Endothelial cell of umbilical vein (primary cell): Measurements from ENCODE around the gene CSE1L. TPM values are rescaled to one million over a fixed set of nuclear protein-coding genes. Genes with fewer than 3 reads are reported as not detected.

Source experiments
- BruUV-seq: library from RNA; stranded (reverse); fragments of 400-500 nt; replicated peaks from 2 replicates; lab custom pipeline; 2021; lab: Mats Ljungman, UMichigan
- CTCF ChIA-PET: fragments of 300-600, 350-600 bp; sonication (Branson Sonifier 250); formaldehyde crosslinking; loops from one replicate; lab custom pipeline; 2021; ENCODE audit warnings: antibody characterized with exemption, inconsistent platforms; lab: Charles Lee
- POLR2A ChIA-PET: fragments of 300-600, 350-600 bp; sonication (Branson Sonifier 250); formaldehyde crosslinking; loops from one replicate; lab custom pipeline; 2021; ENCODE audit warnings: antibody characterized with exemption, inconsistent platforms; lab: Charles Lee
- DNase-seq: peaks from one replicate; pipeline ENCODE4 v3.0.0-alpha.2; 2011; ENCODE audit warnings: low read depth, low spot score
- FAIRE-seq: peaks from 2 replicates; lab custom pipeline; 2011; peaks lifted over from hg19 to GRCh38; lab: Jason Lieb, UNC
- H2AFZ ChIP-seq: 2 replicates; pipeline ENCODE4 v1.6.0; 2012; ENCODE audit warnings: low read depth, low read length, control low read depth, inconsistent platforms
- H3K27ac ChIP-seq: 2 replicates; pipeline ENCODE4 v1.5.1; 2011; ENCODE audit warnings: low read depth, mild to moderate bottlenecking, control low read depth, low read length, moderate library complexity; ENCODE audit not compliant: insufficient read depth
- H3K27me3 ChIP-seq, 2 experiments: 2 replicates each; pipeline versions ENCODE4 v1.6.0 to v1.6.1; 2011; ENCODE audit warnings: low read length in 2 of 2, mixed read lengths in 1 of 2; ENCODE audit not compliant: control insufficient read depth in 2 of 2, insufficient read depth in 2 of 2
- H3K36me3 ChIP-seq, 2 experiments: 2 replicates in 1 of 2; 3 replicates in 1 of 2; pipeline ENCODE4 v1.5.1; 2011; ENCODE audit warnings: low read length in 2 of 2, mild to moderate bottlenecking in 1 of 2, moderate library complexity in 1 of 2; ENCODE audit not compliant: control insufficient read depth in 2 of 2, insufficient read depth in 2 of 2; ENCODE audit errors: extremely low read depth in 1 of 2
- H3K4me1 ChIP-seq: 3 replicates; pipeline ENCODE4 v1.5.1; 2011; ENCODE audit warnings: mild to moderate bottlenecking, low read length; ENCODE audit not compliant: control insufficient read depth, insufficient read depth; ENCODE audit errors: extremely low read depth
- H3K4me2 ChIP-seq: 2 replicates; pipeline ENCODE4 v1.6.1; 2011; ENCODE audit warnings: low read length, control low read depth, mixed read lengths; ENCODE audit not compliant: insufficient read depth
- H3K4me3 ChIP-seq, 3 experiments: fragments of 200-600 bp in 1 of 3; sonication (generic), shearing (Covaris generic) in 1 of 3; replicated peaks in 1 of 3; 2 replicates each; pipeline ENCODE4 v1.5.1; 2011 to 2016; ENCODE audit warnings: control low read depth in 3 of 3, low read length in 3 of 3, mild to moderate bottlenecking in 2 of 3, inconsistent platforms in 1 of 3, low read depth in 1 of 3, moderate library complexity in 1 of 3; ENCODE audit not compliant: insufficient read depth in 1 of 3
- H3K79me2 ChIP-seq: 2 replicates; pipeline ENCODE4 v1.6.0; 2012; ENCODE audit warnings: low read length, inconsistent platforms; ENCODE audit not compliant: control insufficient read depth, insufficient read depth
- H3K9ac ChIP-seq: replicated peaks from 2 replicates; pipeline ENCODE3; 2011; ENCODE audit warnings: low read length, control low read depth; ENCODE audit not compliant: insufficient read depth; ENCODE audit errors: extremely low read depth
- H3K9me1 ChIP-seq: replicated peaks from 3 replicates; pipeline ENCODE4 v1.6.0; 2011; ENCODE audit warnings: mild to moderate bottlenecking, low read length; ENCODE audit not compliant: control insufficient read depth, insufficient read depth; ENCODE audit errors: extremely low read depth
- H3K9me3 ChIP-seq: replicated peaks from 2 replicates; pipeline ENCODE4 v1.5.1; 2012; ENCODE audit warnings: low read length, inconsistent platforms; ENCODE audit not compliant: control insufficient read depth, insufficient read depth
- H4K20me1 ChIP-seq: replicated peaks from 2 replicates; pipeline ENCODE3; 2011; ENCODE audit warnings: mild to moderate bottlenecking, low read length; ENCODE audit not compliant: control insufficient read depth, insufficient read depth; ENCODE audit errors: extremely low read depth
- EZH2 ChIP-seq: IDR thresholded peaks from 2 replicates; pipeline ENCODE4 v1.6.1; 2012; ENCODE audit warnings: borderline replicate concordance, low read depth, mild to moderate bottlenecking, moderate library complexity, low read length, inconsistent platforms; ENCODE audit not compliant: severe bottlenecking
- FOS ChIP-seq: IDR thresholded peaks from 2 replicates; pipeline ENCODE4 v1.6.1; 2011; ENCODE audit warnings: mild to moderate bottlenecking, low read length, moderate library complexity, borderline replicate concordance; ENCODE audit not compliant: insufficient read depth
- GATA2 ChIP-seq: IDR thresholded peaks from 2 replicates; pipeline ENCODE4 v1.7.0; 2011; ENCODE audit warnings: low read depth, mild to moderate bottlenecking, moderate library complexity, mixed read lengths, low read length; ENCODE audit not compliant: insufficient read length, insufficient read depth
- JUN ChIP-seq: IDR thresholded peaks from 2 replicates; pipeline ENCODE4 v1.6.1; 2011; ENCODE audit warnings: borderline replicate concordance, low read depth; ENCODE audit not compliant: insufficient read length, insufficient read depth
- POLR2A ChIP-seq: IDR thresholded peaks from 2 replicates; pipeline ENCODE4 v1.6.1; 2012; ENCODE audit warnings: low read depth, mild to moderate bottlenecking, control low read depth, low read length
- POLR2AphosphoS5 ChIP-seq: IDR thresholded peaks from 2 replicates; pipeline ENCODE4 v1.6.1; 2012; ENCODE audit warnings: low read depth, mild to moderate bottlenecking, control low read depth, low read length, moderate library complexity; ENCODE audit not compliant: insufficient read depth
- dilution Hi-C: fragments of 300-500 bp; cut with MboI; formaldehyde crosslinking; loops from one replicate; pipeline ENCODE4 v1.15.0; 2019; ENCODE audit warnings: low sequenced_read_pairs; ENCODE audit not compliant: extremely low pct_ligation_motif_present
- intact Hi-C: fragments of 100-400 bp; cut with micrococcal nuclease; formaldehyde crosslinking; loops from one replicate; pipeline ENCODE4 v1.10.0; 2022
- polyA plus RNA-seq, 4 experiments: library from polyadenylated mRNA; depleted of rRNA in 3 of 4; stranded (reverse) in 3 of 4; unstranded in 1 of 4; fragments of >200 nt; gene quantifications; 2 replicates each; pipeline versions ENCODE4 v1.2.1 to v1.2.3, GENCODE V29; 2011 to 2012; ENCODE audit warnings: missing spikeins in 1 of 4
- total RNA-seq: library from RNA; stranded (reverse); gene quantifications from 2 replicates; pipeline ENCODE4 v1.2.3, GENCODE V29; 2021
- TF ChIP-seq, protein P1 (sequence below), 2 donors: IDR thresholded peaks; 1 replicate in 1 of 2; 2 replicates in 1 of 2; pipeline ENCODE4 v1.5.1; 2011; ENCODE audit warnings: low read length in 2 of 2, mild to moderate bottlenecking in 2 of 2, moderate library complexity in 2 of 2, control low read depth in 1 of 2, inconsistent platforms in 1 of 2, low read depth in 1 of 2; ENCODE audit not compliant: insufficient read depth in 1 of 2; ENCODE audit errors: extremely low read depth in 1 of 2
- TF ChIP-seq, protein P2 (sequence below): IDR thresholded peaks from 2 replicates; pipeline ENCODE4 v1.6.1; 2011; ENCODE audit not compliant: insufficient read depth, insufficient read length

CSE1L gene
- total and polyA plus RNA-seq, 2 donors (not counting 3 experiments of a cell fraction or from before 2014, with no cell fraction given) = 35.1 to 118 TPM

DNA sequence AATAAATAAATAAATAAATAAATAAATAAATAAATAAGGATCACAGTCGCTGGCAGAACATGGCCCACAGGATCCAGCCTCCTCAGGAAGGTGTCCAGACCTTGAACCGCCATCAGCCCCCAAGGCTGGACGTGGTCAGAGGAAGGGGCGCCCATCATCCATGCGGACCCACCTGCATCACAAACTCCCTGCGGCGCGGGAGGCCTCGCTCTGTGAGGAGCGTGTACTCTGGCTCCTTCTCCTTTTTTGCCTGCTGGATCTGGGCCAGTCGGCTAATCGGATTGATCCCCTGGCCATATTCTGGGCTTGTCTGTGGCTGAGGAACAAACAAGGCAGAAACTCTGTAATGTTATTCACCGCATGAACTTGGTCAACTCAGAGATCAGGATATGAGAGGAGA lies 76.8 kb downstream of the CSE1L start:
- dilution Hi-C loops (no loop called here), intact Hi-C loops (no loop called here)
- Histone ChIP-seq H3K9me3 (no peaks in the 10 kb centered on the region), H3K4me2 (no peak overlapping the region), H3K36me3 (peaks cover 14 to 25% of the 10 kb centered on the region in 2 experiments), H3K9me1 (no peaks in the 10 kb centered on the region), H3K4me3 (no peak overlapping the region), H3K27ac (no peak overlapping the region), H2AFZ (no peak overlapping the region), H3K79me2 (no peaks in the 10 kb centered on the region), H3K9ac (no peak overlapping the region), H4K20me1 (no peaks in the 10 kb centered on the region), H3K27me3 (no peaks in the 10 kb centered on the region), H3K4me1 (no peaks in the 10 kb centered on the region)
- ChIA-PET CTCF (interaction anchor here (1.0 to 1.3 kb wide), 3 partner anchors 10 to 96 kb away, joined by 3 read pairs; partner anchors contain the start of gene DDX27), POLR2A (no interaction called here)
- FAIRE-seq = no peak
- TF ChIP-seq, protein P1, sequence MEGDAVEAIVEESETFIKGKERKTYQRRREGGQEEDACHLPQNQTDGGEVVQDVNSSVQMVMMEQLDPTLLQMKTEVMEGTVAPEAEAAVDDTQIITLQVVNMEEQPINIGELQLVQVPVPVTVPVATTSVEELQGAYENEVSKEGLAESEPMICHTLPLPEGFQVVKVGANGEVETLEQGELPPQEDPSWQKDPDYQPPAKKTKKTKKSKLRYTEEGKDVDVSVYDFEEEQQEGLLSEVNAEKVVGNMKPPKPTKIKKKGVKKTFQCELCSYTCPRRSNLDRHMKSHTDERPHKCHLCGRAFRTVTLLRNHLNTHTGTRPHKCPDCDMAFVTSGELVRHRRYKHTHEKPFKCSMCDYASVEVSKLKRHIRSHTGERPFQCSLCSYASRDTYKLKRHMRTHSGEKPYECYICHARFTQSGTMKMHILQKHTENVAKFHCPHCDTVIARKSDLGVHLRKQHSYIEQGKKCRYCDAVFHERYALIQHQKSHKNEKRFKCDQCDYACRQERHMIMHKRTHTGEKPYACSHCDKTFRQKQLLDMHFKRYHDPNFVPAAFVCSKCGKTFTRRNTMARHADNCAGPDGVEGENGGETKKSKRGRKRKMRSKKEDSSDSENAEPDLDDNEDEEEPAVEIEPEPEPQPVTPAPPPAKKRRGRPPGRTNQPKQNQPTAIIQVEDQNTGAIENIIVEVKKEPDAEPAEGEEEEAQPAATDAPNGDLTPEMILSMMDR (IDR thresholded peaks at IDR 0.05; ENCODE audit: extremely low read depth in 1 of 2, insufficient read depth in 1 of 2, low read depth in 1 of 2, low read length in 2 of 2) = no peak
- TF ChIP-seq JUN (no peak), EZH2 (no peak), FOS (no peak), GATA2 (no peak), POLR2AphosphoS5 (no peak), POLR2A (no peak)
- TF ChIP-seq, protein P2, sequence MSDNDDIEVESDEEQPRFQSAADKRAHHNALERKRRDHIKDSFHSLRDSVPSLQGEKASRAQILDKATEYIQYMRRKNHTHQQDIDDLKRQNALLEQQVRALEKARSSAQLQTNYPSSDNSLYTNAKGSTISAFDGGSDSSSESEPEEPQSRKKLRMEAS = no peak
- DNase-seq = no peak
- BruUV-seq = no TSS peak
